Neural progenitor cell (in vitro differentiated cells): ENCODE results near the gene CDK3.

Experiments
- CTCF ChIP-seq: fragments of 200-600 bp; sonication (generic); IDR thresholded peaks from 2 replicates; pipeline ENCODE4 v1.5.1; 2017; ENCODE audit warnings: antibody characterized with exemption, mild to moderate bottlenecking
- EZH2 ChIP-seq: fragments of 200-600 bp; sonication (generic); IDR thresholded peaks from 2 replicates; pipeline ENCODE4 v1.6.1; 2017; ENCODE audit warnings: antibody characterized with exemption, mild to moderate bottlenecking, moderate library complexity
- EZH2phosphoT487 ChIP-seq: fragments of 200-600 bp; sonication (generic); IDR thresholded peaks from 2 replicates; pipeline ENCODE4 v1.6.1; 2017; ENCODE audit warnings: antibody characterized with exemption

DNA sequence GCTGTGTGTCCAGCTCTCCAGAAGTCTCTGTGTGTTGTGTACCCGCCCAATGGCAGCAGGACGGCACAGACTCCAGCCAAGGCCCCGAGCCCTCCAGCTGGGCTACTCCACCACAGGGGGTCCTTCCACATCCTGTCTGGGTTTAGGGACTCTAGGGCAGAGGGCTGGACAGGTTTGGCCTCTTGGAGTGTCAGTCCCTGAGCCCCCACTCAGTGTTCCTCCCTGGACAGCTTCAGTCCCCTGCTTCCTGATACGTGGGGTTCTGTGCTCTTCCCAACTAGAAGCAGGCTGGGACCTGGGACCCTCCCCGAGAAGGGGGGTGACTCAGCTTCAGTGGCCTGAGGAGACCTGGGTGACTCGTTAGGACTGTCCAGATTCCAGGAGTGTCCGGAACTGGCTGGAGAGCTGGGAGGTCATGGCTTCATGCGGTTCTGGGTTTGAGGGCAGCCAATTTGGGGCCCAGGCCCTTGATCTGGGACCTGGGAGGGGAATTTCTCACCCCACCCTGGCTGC, 4.2 kb downstream of the CDK3 start:
- TF ChIP-seq CTCF: no peak
- TF ChIP-seq EZH2: no peak
- TF ChIP-seq EZH2phosphoT487: no peak
